ENCODE data around the gene GPS1. TPM values are rescaled to one million over a fixed set of nuclear protein-coding genes. Genes with fewer than 3 reads are reported as not detected.

GPS1 gene
- total RNA-seq, 1 donor = 93.7 TPM

DNA sequence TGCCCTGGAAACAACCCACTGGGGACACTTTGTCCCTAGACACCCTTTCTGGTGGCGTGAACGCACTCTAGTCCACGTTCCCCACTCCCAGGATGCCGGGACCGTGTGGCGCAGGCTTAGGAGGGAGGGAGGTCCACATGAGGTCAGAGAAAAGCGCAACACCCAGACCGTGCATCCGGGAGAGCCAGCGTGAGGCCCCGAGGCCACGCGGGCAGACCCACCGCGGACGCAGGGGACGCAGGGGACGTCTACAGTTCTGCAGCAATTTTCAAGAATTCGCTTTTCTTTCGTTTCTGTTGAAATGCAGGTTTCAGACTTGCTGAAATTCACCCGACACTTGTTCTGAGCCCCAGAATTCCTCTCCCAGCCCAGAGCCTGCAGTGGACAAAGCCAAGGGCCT, 4.8 kb upstream of the GPS1 start:
- H2AFZ ChIP-seq (ENCODE audit: low read length) = no peak overlapping the region
- no peak overlapping the region for H3K27ac ChIP-seq (ENCODE audit: low read depth, low read length)
- peaks cover 30% of the 10 kb centered on the region for H3K36me3 ChIP-seq (ENCODE audit: insufficient read depth, low read length)
- TF ChIP-seq, protein P1, sequence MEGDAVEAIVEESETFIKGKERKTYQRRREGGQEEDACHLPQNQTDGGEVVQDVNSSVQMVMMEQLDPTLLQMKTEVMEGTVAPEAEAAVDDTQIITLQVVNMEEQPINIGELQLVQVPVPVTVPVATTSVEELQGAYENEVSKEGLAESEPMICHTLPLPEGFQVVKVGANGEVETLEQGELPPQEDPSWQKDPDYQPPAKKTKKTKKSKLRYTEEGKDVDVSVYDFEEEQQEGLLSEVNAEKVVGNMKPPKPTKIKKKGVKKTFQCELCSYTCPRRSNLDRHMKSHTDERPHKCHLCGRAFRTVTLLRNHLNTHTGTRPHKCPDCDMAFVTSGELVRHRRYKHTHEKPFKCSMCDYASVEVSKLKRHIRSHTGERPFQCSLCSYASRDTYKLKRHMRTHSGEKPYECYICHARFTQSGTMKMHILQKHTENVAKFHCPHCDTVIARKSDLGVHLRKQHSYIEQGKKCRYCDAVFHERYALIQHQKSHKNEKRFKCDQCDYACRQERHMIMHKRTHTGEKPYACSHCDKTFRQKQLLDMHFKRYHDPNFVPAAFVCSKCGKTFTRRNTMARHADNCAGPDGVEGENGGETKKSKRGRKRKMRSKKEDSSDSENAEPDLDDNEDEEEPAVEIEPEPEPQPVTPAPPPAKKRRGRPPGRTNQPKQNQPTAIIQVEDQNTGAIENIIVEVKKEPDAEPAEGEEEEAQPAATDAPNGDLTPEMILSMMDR (IDR thresholded peaks at IDR 0.05; ENCODE audit: extremely low read depth, low read depth, low read length) = no peak
- no peaks in the 10 kb centered on the region for H3K27me3 ChIP-seq (ENCODE audit: insufficient read depth, low read length)
- no peak overlapping the region for H3K4me2 ChIP-seq (ENCODE audit: insufficient read depth, low read length)
- no peak overlapping the region for H3K4me3 ChIP-seq (ENCODE audit: insufficient read depth, low read length)
- no peaks in the 10 kb centered on the region for H3K4me1 ChIP-seq (ENCODE audit: insufficient read depth, low read length)
- peaks cover 18% of the 10 kb centered on the region for H3K79me2 ChIP-seq (ENCODE audit: insufficient read depth, low read length)
- no peak for DNase-seq (ENCODE audit: insufficient read length, low spot score, missing footprints)
- no peaks in the 10 kb centered on the region for H4K20me1 ChIP-seq (ENCODE audit: insufficient read depth, low read length)
- H3K9me3 ChIP-seq (ENCODE audit: low read depth, low read length) = no peaks in the 10 kb centered on the region

DNA sequence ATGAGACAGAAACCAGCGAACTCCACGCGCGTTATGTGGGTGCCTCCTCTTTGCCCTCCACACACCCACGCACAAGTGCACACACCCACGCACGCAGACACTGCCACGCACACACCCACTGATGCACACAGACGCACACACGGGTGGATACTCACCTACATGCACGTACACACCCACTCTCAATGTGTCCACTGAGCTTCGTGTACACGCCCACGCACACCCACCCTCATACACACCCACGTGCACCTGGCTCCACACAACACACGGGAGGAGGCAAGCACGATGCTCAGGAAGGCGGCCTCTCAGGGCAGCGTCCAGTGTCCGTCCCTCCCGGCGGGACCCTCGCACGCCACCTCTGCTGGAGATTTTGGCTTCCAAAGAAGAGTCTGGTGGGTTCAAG, 4.3 kb upstream of the GPS1 start:
- no peaks in the 10 kb centered on the region for H3K9me3 ChIP-seq (ENCODE audit: low read depth, low read length)
- peaks cover 23% of the 10 kb centered on the region for H3K79me2 ChIP-seq (ENCODE audit: insufficient read depth, low read length)
- H2AFZ ChIP-seq (ENCODE audit: low read length) = no peak overlapping the region
- no peaks in the 10 kb centered on the region for H3K27me3 ChIP-seq (ENCODE audit: insufficient read depth, low read length)
- TF ChIP-seq, protein P1 (IDR thresholded peaks at IDR 0.05; ENCODE audit: extremely low read depth, low read depth, low read length) = no peak
- H3K27ac ChIP-seq (ENCODE audit: low read depth, low read length) = no peak overlapping the region
- H3K4me2 ChIP-seq (ENCODE audit: insufficient read depth, low read length) = no peak overlapping the region
- no peak for DNase-seq (ENCODE audit: insufficient read length, low spot score, missing footprints)
- peaks cover 30% of the 10 kb centered on the region for H3K36me3 ChIP-seq (ENCODE audit: insufficient read depth, low read length)
- H3K4me3 ChIP-seq (ENCODE audit: insufficient read depth, low read length) = no peak overlapping the region
- peaks cover 2% of the 10 kb centered on the region for H3K4me1 ChIP-seq (ENCODE audit: insufficient read depth, low read length)
- no peaks in the 10 kb centered on the region for H4K20me1 ChIP-seq (ENCODE audit: insufficient read depth, low read length)

DNA sequence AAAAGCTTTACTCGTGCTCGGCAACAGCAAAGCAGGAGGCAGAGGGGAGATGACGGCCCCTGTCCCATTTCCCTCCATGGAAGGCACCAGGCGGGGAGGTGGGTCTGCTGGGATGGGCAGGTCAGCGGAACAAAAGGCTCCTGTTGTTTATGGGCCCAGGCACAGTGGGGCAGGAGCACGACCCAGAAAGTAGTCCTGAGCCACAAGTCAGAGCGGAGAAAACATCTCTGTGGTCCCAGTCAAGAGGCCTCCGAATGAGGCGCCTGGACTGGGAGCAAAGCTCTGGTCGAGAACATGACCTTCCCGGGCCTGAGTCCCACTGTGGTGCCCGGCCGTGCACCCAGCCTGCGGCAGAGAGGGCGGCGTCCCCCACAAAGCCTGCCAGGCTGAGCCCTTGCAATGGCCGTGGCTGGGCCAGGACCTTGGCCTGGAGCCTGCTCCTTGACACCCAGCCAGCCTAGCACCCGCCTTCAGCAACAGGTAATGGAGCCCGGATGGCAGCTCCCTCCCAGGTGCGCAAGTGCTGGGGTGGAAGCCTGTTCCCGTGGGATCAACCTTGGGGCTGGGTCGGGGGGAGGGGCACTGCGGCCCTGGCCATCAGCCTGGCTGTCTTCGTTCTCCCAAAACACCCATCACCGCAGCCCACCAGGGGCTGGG, 3.7 kb upstream of the GPS1 start:
- no peak overlapping the region for H3K4me3 ChIP-seq (ENCODE audit: insufficient read depth, low read length)
- no peak overlapping the region for H3K4me2 ChIP-seq (ENCODE audit: insufficient read depth, low read length)
- H3K36me3 ChIP-seq (ENCODE audit: insufficient read depth, low read length) = peaks cover 30% of the 10 kb centered on the region
- H3K79me2 ChIP-seq (ENCODE audit: insufficient read depth, low read length) = peaks cover 29% of the 10 kb centered on the region
- H4K20me1 ChIP-seq (ENCODE audit: insufficient read depth, low read length) = peaks cover 4% of the 10 kb centered on the region
- H2AFZ ChIP-seq (ENCODE audit: low read length) = no peak overlapping the region
- TF ChIP-seq, protein P1 (IDR thresholded peaks at IDR 0.05; ENCODE audit: extremely low read depth, low read depth, low read length) = no peak
- DNase-seq (ENCODE audit: insufficient read length, low spot score, missing footprints) = peak; percentile 73
- no peak overlapping the region for H3K27ac ChIP-seq (ENCODE audit: low read depth, low read length)
- H3K27me3 ChIP-seq (ENCODE audit: insufficient read depth, low read length) = no peaks in the 10 kb centered on the region
- H3K4me1 ChIP-seq (ENCODE audit: insufficient read depth, low read length) = peaks cover 8% of the 10 kb centered on the region
- no peaks in the 10 kb centered on the region for H3K9me3 ChIP-seq (ENCODE audit: low read depth, low read length)

DNA sequence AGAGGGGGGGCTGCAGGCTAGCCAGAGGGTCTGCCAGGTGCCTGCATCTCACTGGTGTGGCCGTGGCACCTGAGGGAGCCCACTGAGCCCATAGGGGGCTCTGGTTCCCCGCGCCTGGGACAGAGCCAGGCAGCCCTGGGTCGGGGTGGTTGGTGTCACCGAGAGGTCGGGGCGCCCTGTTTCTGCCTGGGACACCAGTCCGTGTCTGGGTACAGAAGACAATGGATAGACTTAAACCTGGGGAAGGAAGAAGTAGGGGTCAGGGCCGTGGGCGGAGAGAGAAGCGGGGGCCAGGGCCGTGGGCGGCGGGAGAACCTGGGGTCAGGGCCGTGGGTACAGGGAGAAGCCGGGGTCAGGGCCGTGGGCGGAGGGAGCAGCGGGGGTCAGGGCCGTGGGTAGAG, 3.1 kb upstream of the GPS1 start:
- no peak overlapping the region for H3K4me3 ChIP-seq (ENCODE audit: insufficient read depth, low read length)
- H3K27me3 ChIP-seq (ENCODE audit: insufficient read depth, low read length) = no peaks in the 10 kb centered on the region
- no peaks in the 10 kb centered on the region for H3K9me3 ChIP-seq (ENCODE audit: low read depth, low read length)
- no peak overlapping the region for H3K4me2 ChIP-seq (ENCODE audit: insufficient read depth, low read length)
- peaks cover 12% of the 10 kb centered on the region for H3K4me1 ChIP-seq (ENCODE audit: insufficient read depth, low read length)
- H3K36me3 ChIP-seq (ENCODE audit: insufficient read depth, low read length) = peaks cover 30% of the 10 kb centered on the region
- no peak overlapping the region for H2AFZ ChIP-seq (ENCODE audit: low read length)
- peaks cover 4% of the 10 kb centered on the region for H4K20me1 ChIP-seq (ENCODE audit: insufficient read depth, low read length)
- no peak overlapping the region for H3K27ac ChIP-seq (ENCODE audit: low read depth, low read length)
- peak; percentile 85 for DNase-seq (ENCODE audit: insufficient read length, low spot score, missing footprints)
- TF ChIP-seq, protein P1 (IDR thresholded peaks at IDR 0.05; ENCODE audit: extremely low read depth, low read depth, low read length) = no peak
- H3K79me2 ChIP-seq (ENCODE audit: insufficient read depth, low read length) = peaks cover 35% of the 10 kb centered on the region

Data from osteoblast (primary cell).